ENCODE results near the gene IP6K3. TPM values are rescaled to one million over a fixed set of nuclear protein-coding genes. Genes with fewer than 3 reads are reported as not detected.

IP6K3 gene
- total RNA-seq, 1 donor from 2014 or later, result 0.75 TPM

- Mint-ChIP-seq H3K27ac (no peak overlapping the region), H3K36me3 (no peaks in the 10 kb centered on the region), H3K27me3 (peaks cover 5% of the 10 kb centered on the region), H3K9me3 (no peaks in the 10 kb centered on the region), H3K4me3 (no peak overlapping the region), H3K4me1 (ENCODE audit: unreplicated experiment) (peaks cover 26% of the 10 kb centered on the region)
- TF ChIP-seq, protein P1, sequence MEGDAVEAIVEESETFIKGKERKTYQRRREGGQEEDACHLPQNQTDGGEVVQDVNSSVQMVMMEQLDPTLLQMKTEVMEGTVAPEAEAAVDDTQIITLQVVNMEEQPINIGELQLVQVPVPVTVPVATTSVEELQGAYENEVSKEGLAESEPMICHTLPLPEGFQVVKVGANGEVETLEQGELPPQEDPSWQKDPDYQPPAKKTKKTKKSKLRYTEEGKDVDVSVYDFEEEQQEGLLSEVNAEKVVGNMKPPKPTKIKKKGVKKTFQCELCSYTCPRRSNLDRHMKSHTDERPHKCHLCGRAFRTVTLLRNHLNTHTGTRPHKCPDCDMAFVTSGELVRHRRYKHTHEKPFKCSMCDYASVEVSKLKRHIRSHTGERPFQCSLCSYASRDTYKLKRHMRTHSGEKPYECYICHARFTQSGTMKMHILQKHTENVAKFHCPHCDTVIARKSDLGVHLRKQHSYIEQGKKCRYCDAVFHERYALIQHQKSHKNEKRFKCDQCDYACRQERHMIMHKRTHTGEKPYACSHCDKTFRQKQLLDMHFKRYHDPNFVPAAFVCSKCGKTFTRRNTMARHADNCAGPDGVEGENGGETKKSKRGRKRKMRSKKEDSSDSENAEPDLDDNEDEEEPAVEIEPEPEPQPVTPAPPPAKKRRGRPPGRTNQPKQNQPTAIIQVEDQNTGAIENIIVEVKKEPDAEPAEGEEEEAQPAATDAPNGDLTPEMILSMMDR (conservative IDR thresholded peaks at IDR 0.05), result no peak
- no peak for DNase-seq (ENCODE audit: extremely low spot score, unreplicated experiment)
These were observed 20.5 kb upstream of the IP6K3 start for GRCh38 chr6:33766921-33767907.

- no peaks in the 10 kb centered on the region for H3K36me3 Mint-ChIP-seq
- no peaks in the 10 kb centered on the region for H3K9me3 Mint-ChIP-seq
- peaks cover 23% of the 10 kb centered on the region for H3K4me1 Mint-ChIP-seq (ENCODE audit: unreplicated experiment)
- peaks cover 5% of the 10 kb centered on the region for H3K27me3 Mint-ChIP-seq
- H3K4me3 Mint-ChIP-seq, result no peak overlapping the region
- no peak for DNase-seq (ENCODE audit: extremely low spot score, unreplicated experiment)
- TF ChIP-seq, protein P1 (conservative IDR thresholded peaks at IDR 0.05), result no peak
- H3K27ac Mint-ChIP-seq, result no peak overlapping the region
These were observed 18.7 kb upstream of the IP6K3 start for GRCh38 chr6:33765368-33765767.

DNA sequence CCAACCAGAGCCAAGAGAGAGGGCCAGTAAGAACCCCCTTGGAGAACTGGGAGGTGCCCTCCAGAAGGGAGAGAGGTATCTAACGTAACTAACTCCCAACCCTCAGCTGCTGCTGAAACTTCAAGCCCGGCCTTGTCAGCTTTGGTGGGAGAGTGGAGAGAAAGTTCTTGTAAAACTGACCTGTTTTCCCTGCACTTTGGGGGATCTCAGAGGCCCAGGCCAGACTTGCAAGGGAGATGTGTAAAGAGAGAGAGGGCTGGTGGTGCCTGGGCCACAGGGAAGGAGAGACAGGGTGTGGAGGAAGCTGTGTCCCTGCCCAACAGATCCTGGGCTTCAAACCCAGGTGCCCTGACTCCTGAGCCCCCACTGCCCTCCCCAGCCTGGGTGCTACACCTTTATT is 17.3 kb upstream of the IP6K3 start:
- Mint-ChIP-seq H3K27me3 (peaks cover 5% of the 10 kb centered on the region), H3K27ac (no peak overlapping the region), H3K36me3 (no peaks in the 10 kb centered on the region), H3K4me1 (ENCODE audit: unreplicated experiment) (peaks cover 18% of the 10 kb centered on the region), H3K9me3 (no peaks in the 10 kb centered on the region), H3K4me3 (no peak overlapping the region)
- TF ChIP-seq, protein P1 (conservative IDR thresholded peaks at IDR 0.05), result no peak
- no peak for DNase-seq (ENCODE audit: extremely low spot score, unreplicated experiment)

DNA sequence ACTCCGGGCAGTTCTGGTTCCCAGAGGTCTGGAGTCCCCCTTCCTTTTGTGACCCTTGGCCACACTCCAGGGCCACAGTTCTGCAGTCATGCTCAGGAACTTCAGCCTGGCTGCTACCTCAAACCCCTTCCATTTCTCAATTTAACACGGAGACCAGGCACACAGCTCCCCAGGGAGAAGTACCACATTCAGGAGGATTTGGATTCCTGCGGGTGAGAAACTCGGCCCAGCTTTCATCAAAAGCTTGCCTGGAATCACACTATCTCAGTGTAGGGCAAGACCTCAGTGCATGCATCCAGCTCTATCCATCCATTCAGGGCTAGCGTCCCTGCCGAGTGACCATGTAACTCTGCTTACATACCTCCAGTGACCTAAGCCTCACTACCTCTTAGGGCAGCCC is 16.8 kb upstream of the IP6K3 start:
- no peak for DNase-seq (ENCODE audit: extremely low spot score, unreplicated experiment)
- Mint-ChIP-seq H3K27me3 (peaks cover 2% of the 10 kb centered on the region), H3K36me3 (no peaks in the 10 kb centered on the region), H3K27ac (no peak overlapping the region), H3K4me3 (no peak overlapping the region), H3K9me3 (no peaks in the 10 kb centered on the region), H3K4me1 (ENCODE audit: unreplicated experiment) (peaks cover 15% of the 10 kb centered on the region)
- TF ChIP-seq, protein P1 (conservative IDR thresholded peaks at IDR 0.05), result no peak

- no peaks in the 10 kb centered on the region for H3K36me3 Mint-ChIP-seq
- no peak overlapping the region for H3K4me3 Mint-ChIP-seq
- no peak overlapping the region for H3K27ac Mint-ChIP-seq
- no peak for DNase-seq (ENCODE audit: extremely low spot score, unreplicated experiment)
- TF ChIP-seq, protein P1 (conservative IDR thresholded peaks at IDR 0.05), result no peak
- no peaks in the 10 kb centered on the region for H3K27me3 Mint-ChIP-seq
- H3K4me1 Mint-ChIP-seq (ENCODE audit: unreplicated experiment), result peaks cover 13% of the 10 kb centered on the region
- no peaks in the 10 kb centered on the region for H3K9me3 Mint-ChIP-seq
These were observed 16.0 kb upstream of the IP6K3 start for GRCh38 chr6:33762713-33763112.
